Measurements from ENCODE around the gene DLGAP4.
A peak's percentile ranks its signal among the peaks of the same experiment; 100 is the strongest.

The DLGAP4 gene

GRCh38 chr20:36506253-36506652 lies 200.1 kb downstream of the DLGAP4 start:
- Histone ChIP-seq H3K4me3 (IDR thresholded peaks at IDR 0.05; ENCODE audit: insufficient read depth, low read depth, low read length) (no peak overlapping the region), H3K27me3 (ENCODE audit: insufficient read depth, low read depth) (no peaks in the 10 kb centered on the region), H3K79me2 (ENCODE audit: insufficient read depth, low read depth) (no peaks in the 10 kb centered on the region), H3K9ac (no peak overlapping the region), H3K4me1 (ENCODE audit: low read depth, poor library complexity, severe bottlenecking) (peaks cover 6% of the 10 kb centered on the region), H3K36me3 (ENCODE audit: insufficient read depth) (no peaks in the 10 kb centered on the region), H4K20me1 (ENCODE audit: insufficient read depth) (no peaks in the 10 kb centered on the region), H3K27ac (no peak overlapping the region), H3K4me2 (no peak overlapping the region), H2AFZ (ENCODE audit: low read depth) (no peak overlapping the region)
- peak; percentile 69 for TF ChIP-seq CTCF (conservative IDR thresholded peaks at IDR 0.05; ENCODE audit: low read depth, low read length)

GRCh38 chr20:36507746-36508145 lies 201.6 kb downstream of the DLGAP4 start:
- Histone ChIP-seq H4K20me1 (ENCODE audit: insufficient read depth) (no peaks in the 10 kb centered on the region), H3K79me2 (ENCODE audit: insufficient read depth, low read depth) (no peaks in the 10 kb centered on the region), H3K4me2 (no peak overlapping the region), H3K9ac (no peak overlapping the region), H3K36me3 (ENCODE audit: insufficient read depth) (no peaks in the 10 kb centered on the region), H3K27ac (no peak overlapping the region), H2AFZ (ENCODE audit: low read depth) (no peak overlapping the region), H3K27me3 (ENCODE audit: insufficient read depth, low read depth) (no peaks in the 10 kb centered on the region), H3K4me1 (ENCODE audit: low read depth, poor library complexity, severe bottlenecking) (peaks cover 6% of the 10 kb centered on the region), H3K4me3 (IDR thresholded peaks at IDR 0.05; ENCODE audit: insufficient read depth, low read depth, low read length) (no peak overlapping the region)
- no peak for TF ChIP-seq CTCF (conservative IDR thresholded peaks at IDR 0.05; ENCODE audit: low read depth, low read length)

GRCh38 chr20:36519012-36519719 lies 213.0 kb downstream of the DLGAP4 start:
- Histone ChIP-seq H3K4me1 (ENCODE audit: low read depth, poor library complexity, severe bottlenecking) (no peaks in the 10 kb centered on the region), H3K79me2 (ENCODE audit: insufficient read depth, low read depth) (no peaks in the 10 kb centered on the region), H3K9ac (no peak overlapping the region), H2AFZ (ENCODE audit: low read depth) (no peak overlapping the region), H3K27me3 (ENCODE audit: insufficient read depth, low read depth) (no peaks in the 10 kb centered on the region), H3K4me2 (no peak overlapping the region), H4K20me1 (ENCODE audit: insufficient read depth) (no peaks in the 10 kb centered on the region), H3K27ac (no peak overlapping the region), H3K36me3 (ENCODE audit: insufficient read depth) (no peaks in the 10 kb centered on the region), H3K4me3 (IDR thresholded peaks at IDR 0.05; ENCODE audit: insufficient read depth, low read depth, low read length) (no peak overlapping the region)
- TF ChIP-seq CTCF (conservative IDR thresholded peaks at IDR 0.05; ENCODE audit: low read depth, low read length), result no peak

GRCh38 chr20:36519944-36520343 lies 213.8 kb downstream of the DLGAP4 start:
- TF ChIP-seq CTCF (conservative IDR thresholded peaks at IDR 0.05; ENCODE audit: low read depth, low read length), result no peak
- Histone ChIP-seq H3K9ac (no peak overlapping the region), H3K4me2 (no peak overlapping the region), H3K79me2 (ENCODE audit: insufficient read depth, low read depth) (no peaks in the 10 kb centered on the region), H3K27ac (no peak overlapping the region), H3K36me3 (ENCODE audit: insufficient read depth) (no peaks in the 10 kb centered on the region), H3K4me1 (ENCODE audit: low read depth, poor library complexity, severe bottlenecking) (no peaks in the 10 kb centered on the region), H2AFZ (ENCODE audit: low read depth) (no peak overlapping the region), H3K4me3 (IDR thresholded peaks at IDR 0.05; ENCODE audit: insufficient read depth, low read depth, low read length) (no peak overlapping the region), H4K20me1 (ENCODE audit: insufficient read depth) (no peaks in the 10 kb centered on the region), H3K27me3 (ENCODE audit: insufficient read depth, low read depth) (no peaks in the 10 kb centered on the region)
